Left lobe of liver (tissue), 2 donors: ENCODE measurements around the gene PSMG4. TPM values are rescaled to one million over a fixed set of nuclear protein-coding genes. Genes with fewer than 3 reads are reported as not detected.

Source experiments
- ATAC-seq: fragments of 200-7000 bp; cut with Tn5 transposase; one replicate; pipeline ENCODE4 v1.9.1; 2020; ENCODE audit warnings: mild to moderate bottlenecking, moderate library complexity
- DNase-seq: peaks from one replicate; pipeline ENCODE4 v3.0.0-alpha.2; 2020; ENCODE audit warnings: low spot score
- total RNA-seq: library from RNA; stranded (reverse); gene quantifications from one replicate; pipeline ENCODE4 v1.2.1, GENCODE V29; 2021
- donor health status: DM: no; HTN: no; CAD: no; lungs with moderate emphysema.
- donor health status: DM: no; HTN: yes; CAD: no.

PSMG4 gene
- total RNA-seq, 1 donor from 2014 or later = 11.9 TPM

- no peak for DNase-seq
- ATAC-seq = no peak
Observed at GRCh38 chr6:3305216-3305565, 46.4 kb downstream of the PSMG4 start.

- DNase-seq (no peak), ATAC-seq (no peak)
Observed at GRCh38 chr6:3305831-3306230, 47.1 kb downstream of the PSMG4 start.

GRCh38 chr6:3306848-3307247 lies 48.1 kb downstream of the PSMG4 start:
- no peak for DNase-seq
- ATAC-seq = no peak

DNA sequence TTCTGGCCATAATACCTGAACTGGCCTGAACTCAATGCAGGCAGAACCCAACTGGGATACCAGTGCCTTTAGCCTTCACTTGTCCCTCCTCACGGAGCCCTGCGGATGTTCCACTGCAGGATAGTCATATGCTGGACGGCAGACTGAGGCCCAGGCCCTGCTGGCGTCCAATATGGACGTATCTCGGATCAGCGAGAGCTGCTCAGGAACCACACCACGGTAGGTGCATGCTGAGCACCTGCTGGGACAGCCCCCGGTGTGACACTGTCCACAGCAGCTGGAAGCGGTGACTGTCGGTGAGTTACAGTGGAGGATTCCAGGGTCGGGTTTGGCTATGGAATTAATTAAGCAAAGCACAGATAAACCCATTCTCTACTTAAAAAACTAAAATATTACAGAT lies 48.7 kb downstream of the PSMG4 start:
- DNase-seq = no peak
- no peak for ATAC-seq

- no peak for DNase-seq
- ATAC-seq = no peak
Observed at GRCh38 chr6:3308106-3308505, 49.4 kb downstream of the PSMG4 start.

DNA sequence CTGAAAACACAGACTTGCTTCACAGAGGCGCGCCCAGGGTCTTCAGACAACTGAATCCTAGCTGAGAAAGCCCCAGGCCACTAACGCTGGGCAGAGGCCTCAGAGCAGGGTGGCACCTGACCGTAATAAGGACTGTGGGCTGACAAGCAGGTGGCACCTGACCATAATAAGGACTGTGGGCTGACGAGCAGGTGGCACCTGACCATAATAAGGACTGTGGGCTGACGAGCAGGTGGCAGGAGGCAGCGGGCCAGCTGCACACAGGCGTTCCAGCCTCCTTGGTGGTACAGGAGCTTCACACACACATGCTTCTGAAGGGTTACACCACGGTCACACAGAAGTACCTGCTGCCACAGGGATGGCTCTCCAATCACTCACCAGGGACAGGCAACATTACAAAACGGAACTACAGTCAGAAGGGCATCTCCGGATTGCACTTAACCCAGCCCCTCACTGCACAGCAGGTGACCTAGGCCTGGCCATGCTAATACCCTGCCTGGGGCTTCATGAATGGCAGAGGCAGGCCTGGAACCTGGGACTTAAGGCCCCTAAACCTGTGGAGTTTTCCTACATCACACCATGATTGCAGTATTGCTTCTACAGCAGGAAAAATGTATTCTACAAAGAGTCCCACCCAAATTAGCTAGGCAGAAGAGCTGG lies 50.8 kb downstream of the PSMG4 start:
- ATAC-seq = no peak

DNA sequence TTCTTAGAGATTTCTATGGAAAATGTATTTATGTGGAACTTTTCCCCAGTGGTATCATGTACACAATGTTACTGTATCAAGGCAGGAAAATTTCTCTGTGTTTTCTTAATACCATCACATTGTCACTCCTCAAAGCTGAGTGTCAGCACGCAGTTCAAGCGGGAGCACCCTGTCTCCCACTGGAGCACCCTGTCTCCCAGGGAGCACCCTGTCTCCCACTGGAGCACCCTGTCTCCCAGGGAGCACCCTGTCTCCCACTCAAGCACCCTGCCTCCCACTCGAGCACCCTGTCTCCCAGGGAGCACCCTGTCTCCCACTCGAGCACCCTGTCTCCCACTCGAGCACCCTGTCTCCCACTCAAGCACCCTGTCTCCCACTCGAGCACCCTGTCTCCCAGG lies 51.3 kb downstream of the PSMG4 start:
- DNase-seq = no peak
- ATAC-seq = no peak

More for the DNA sequence above, 50.8 kb downstream of the PSMG4 start:
- no peak for DNase-seq

DNA sequence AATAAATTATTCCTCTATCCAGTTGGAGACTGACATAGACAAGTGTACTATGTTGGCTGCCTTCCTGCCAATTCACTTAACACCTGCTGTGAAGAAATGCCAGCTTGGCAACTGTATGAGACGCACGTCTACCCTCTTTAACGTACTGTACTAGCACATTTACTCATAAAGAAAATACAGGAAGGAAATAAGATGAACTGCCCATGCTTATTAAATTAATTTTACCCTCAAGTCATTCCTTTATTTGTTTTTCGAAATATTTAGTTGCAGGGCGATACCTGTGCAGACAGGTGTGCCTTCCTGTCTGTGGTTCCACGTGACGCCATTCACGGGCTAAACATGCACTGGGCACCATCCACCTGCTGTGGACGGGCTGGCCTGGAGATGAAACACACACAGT lies 52.0 kb downstream of the PSMG4 start:
- ATAC-seq = no peak
- no peak for DNase-seq

GRCh38 chr6:3311826-3312225 lies 53.1 kb downstream of the PSMG4 start:
- no peak for ATAC-seq
- no peak for DNase-seq

DNA sequence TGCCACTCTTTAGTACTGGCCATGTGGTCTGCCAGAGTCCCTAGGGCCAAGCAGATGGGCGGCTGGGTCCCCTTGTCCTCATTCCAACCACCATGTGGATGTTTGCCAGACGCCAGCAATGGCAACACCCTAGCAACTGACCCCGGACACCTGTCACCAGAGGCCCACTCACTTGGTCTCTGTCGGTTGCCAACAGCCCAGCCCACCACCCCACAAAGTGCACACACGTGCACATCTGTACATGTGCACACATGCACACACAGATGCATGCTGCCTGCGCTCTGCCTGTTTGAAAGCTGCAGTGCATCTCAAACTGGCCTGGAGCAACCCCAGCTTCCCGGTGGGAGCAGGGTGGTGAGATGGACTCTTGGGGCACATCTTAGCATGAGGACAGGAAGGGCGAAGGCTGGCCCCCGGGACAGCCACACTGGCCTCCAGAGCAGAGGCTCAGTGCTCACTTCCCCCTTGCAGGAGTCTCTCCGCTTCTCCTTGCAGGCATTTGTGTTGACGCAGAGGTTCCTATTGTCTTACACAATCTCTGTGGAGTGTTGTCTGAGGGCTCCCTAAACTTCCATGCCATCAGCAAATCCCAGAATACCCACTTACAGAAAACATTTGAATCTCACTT lies 54.0 kb downstream of the PSMG4 start:
- ATAC-seq (peak; percentile 62), DNase-seq (no peak)

DNA sequence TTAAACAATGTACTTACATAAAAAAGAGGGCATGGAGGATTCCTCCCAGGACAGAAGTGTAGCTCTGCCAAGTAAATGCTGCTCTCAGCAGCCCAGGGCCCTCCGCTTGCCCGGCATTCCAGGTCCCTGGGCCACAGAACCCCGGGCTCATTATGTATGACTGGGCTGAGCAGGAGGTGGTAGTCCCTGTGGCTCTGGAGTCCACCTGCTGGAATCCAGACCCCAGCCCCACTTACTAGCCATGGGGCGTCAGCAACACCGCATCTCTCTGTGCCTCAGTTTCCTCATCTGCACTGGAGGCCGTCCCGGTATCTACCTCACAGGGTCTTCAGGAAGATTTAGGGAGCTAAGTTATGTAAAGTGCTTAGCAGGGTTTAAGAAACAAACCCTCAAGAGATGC lies 55.4 kb downstream of the PSMG4 start:
- DNase-seq (no peak), ATAC-seq (no peak)

GRCh38 chr6:3314621-3315467 lies 56.1 kb downstream of the PSMG4 start:
- no peak for ATAC-seq
- no peak for DNase-seq

DNA sequence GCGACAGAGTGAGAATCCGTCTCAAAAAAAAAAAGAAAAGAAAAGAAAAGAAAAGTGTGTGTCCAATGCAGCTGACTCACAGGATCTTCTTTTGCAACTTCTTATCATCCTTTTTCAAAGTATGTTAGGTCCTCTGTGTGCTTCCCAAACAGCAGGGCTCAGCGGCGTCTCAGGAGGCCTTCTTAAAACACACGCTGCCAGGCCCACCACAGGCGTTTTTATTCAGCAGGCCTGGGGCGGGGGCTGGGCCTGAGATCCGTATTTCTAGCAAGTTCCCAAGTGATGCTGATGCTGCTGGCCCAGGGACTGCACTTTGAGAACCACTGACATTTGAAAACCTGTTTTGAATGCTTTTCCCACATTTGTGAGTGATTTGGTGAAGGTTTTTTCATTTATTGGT lies 57.1 kb downstream of the PSMG4 start:
- DNase-seq (peak; percentile 19), ATAC-seq (no peak)

DNA sequence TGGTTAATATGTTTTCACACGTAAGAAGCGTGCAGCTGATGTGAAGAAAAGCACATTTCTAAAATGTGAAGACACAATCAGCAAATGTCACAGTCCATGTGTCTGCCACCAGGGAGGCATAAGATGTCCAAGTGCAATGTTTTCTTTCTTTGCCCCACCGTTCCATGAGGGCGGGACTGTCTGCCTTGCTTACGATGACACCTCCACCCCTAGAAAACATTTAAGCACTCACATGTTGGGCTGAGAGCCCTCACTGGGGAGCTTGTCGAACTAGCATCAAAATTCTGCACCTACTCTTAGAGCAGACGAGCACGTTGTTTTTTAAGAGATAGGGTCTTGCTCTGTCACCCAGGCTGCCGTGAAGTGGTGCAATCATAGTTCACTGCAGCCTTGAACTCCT lies 57.6 kb downstream of the PSMG4 start:
- no peak for ATAC-seq
- DNase-seq = peak; percentile 19

DNA sequence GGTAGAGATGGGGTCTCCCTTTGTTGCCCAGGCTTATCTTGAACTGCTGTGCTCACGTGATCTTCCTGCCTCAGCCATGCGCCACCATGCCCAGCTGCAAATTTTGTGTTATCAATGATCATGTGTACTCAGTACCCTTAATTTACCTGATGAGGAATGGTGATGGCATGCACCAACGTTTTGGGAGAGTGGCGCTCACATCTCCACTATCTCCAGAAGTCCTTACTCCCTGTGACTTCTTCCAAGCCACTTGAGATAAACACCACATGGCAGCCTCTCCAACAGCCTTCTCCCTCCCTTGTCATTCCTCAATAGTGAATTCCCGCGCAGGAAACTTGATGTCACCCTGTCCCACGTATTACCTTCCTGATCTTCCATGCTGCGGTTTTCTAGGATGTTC lies 58.1 kb downstream of the PSMG4 start:
- ATAC-seq (no peak), DNase-seq (no peak)

Other genes starting within 250 kb of the PSMG4 start
- 12.6 TPM for gene RIPK1, start 190.5 kb upstream of the PSMG4 start, total RNA-seq
- 119 TPM for gene BPHL, start 140.2 kb upstream of the PSMG4 start, total RNA-seq
- 64.5 TPM for gene TUBB2A, start 101.4 kb upstream of the PSMG4 start, total RNA-seq
- gene TUBB2B, start 31.3 kb upstream of the PSMG4 start, total RNA-seq = 2.1 TPM
- 16.9 TPM for gene SLC22A23, start 198.1 kb downstream of the PSMG4 start, total RNA-seq